ENCODE data around the gene ZHX3.

DNA sequence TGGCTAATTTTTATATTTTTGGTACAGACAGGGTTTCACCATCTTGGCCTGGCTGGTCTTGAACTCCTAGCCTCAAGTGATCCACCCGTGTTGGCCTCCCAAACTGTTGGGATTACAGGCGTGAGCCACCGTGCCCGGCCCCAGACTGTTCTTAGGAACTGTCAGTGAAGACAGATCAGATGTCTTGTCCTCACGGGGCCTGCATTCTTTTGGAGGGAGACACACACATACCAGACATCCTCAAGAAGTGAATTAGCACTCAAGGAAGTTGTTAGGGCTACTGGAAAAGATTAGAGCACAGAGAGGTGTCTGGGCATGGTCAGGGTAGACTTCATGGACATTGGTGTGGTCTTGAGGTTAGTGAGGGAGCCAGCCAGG, 12.8 kb upstream of the ZHX3 start:
- TF ChIP-seq, protein P1, sequence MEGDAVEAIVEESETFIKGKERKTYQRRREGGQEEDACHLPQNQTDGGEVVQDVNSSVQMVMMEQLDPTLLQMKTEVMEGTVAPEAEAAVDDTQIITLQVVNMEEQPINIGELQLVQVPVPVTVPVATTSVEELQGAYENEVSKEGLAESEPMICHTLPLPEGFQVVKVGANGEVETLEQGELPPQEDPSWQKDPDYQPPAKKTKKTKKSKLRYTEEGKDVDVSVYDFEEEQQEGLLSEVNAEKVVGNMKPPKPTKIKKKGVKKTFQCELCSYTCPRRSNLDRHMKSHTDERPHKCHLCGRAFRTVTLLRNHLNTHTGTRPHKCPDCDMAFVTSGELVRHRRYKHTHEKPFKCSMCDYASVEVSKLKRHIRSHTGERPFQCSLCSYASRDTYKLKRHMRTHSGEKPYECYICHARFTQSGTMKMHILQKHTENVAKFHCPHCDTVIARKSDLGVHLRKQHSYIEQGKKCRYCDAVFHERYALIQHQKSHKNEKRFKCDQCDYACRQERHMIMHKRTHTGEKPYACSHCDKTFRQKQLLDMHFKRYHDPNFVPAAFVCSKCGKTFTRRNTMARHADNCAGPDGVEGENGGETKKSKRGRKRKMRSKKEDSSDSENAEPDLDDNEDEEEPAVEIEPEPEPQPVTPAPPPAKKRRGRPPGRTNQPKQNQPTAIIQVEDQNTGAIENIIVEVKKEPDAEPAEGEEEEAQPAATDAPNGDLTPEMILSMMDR (IDR thresholded peaks at IDR 0.05; ENCODE audit: insufficient read depth, low read length), result no peak
- TF ChIP-seq SPI1 (IDR thresholded peaks at IDR 0.05; ENCODE audit: borderline replicate concordance, low read depth) (no peak), POLR2AphosphoS5 (IDR thresholded peaks at IDR 0.05; ENCODE audit: low read depth) (no peak)
- TF ChIP-seq, protein P2, sequence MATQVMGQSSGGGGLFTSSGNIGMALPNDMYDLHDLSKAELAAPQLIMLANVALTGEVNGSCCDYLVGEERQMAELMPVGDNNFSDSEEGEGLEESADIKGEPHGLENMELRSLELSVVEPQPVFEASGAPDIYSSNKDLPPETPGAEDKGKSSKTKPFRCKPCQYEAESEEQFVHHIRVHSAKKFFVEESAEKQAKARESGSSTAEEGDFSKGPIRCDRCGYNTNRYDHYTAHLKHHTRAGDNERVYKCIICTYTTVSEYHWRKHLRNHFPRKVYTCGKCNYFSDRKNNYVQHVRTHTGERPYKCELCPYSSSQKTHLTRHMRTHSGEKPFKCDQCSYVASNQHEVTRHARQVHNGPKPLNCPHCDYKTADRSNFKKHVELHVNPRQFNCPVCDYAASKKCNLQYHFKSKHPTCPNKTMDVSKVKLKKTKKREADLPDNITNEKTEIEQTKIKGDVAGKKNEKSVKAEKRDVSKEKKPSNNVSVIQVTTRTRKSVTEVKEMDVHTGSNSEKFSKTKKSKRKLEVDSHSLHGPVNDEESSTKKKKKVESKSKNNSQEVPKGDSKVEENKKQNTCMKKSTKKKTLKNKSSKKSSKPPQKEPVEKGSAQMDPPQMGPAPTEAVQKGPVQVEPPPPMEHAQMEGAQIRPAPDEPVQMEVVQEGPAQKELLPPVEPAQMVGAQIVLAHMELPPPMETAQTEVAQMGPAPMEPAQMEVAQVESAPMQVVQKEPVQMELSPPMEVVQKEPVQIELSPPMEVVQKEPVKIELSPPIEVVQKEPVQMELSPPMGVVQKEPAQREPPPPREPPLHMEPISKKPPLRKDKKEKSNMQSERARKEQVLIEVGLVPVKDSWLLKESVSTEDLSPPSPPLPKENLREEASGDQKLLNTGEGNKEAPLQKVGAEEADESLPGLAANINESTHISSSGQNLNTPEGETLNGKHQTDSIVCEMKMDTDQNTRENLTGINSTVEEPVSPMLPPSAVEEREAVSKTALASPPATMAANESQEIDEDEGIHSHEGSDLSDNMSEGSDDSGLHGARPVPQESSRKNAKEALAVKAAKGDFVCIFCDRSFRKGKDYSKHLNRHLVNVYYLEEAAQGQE (IDR thresholded peaks at IDR 0.05; ENCODE audit: insufficient replicate concordance, low read depth), result no peak
